Glomerular visceral epithelial cell (primary cell): Measurements from ENCODE around the gene TRMT2A.

Experiments used
- DNase-seq: peaks from one replicate; pipeline ENCODE4 v3.0.0-alpha.2; 2016; ENCODE audit errors: extremely low spot score

The TRMT2A gene

DNA sequence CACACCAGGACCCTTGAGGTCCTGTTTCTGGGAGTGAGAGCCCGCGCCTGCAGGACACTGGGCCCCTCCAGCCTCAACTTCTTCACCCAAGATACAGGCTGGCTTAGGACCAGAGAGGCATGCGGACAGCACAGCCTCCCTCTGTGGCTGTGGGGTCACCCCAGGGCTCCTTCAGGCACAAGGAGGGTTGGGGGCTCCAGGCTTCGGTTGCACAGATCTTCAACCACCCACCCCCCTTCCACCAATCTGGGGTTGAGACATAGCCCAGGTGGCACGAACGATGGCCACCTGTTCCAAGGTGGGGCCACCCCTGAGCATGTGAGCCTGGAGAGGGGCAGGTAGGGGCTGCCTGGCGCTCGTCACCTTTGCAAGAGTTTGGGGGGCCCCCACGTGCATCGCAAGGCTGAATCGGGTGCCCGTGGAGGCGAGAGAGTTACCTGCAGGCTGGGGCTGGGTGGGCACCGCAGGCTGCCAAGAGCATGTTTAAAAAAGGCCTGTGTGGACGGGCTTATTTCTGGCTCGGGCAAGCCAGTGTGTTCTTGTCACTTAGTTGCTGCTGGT is 15.7 kb upstream of the TRMT2A start:
- DNase-seq = no peak

DNA sequence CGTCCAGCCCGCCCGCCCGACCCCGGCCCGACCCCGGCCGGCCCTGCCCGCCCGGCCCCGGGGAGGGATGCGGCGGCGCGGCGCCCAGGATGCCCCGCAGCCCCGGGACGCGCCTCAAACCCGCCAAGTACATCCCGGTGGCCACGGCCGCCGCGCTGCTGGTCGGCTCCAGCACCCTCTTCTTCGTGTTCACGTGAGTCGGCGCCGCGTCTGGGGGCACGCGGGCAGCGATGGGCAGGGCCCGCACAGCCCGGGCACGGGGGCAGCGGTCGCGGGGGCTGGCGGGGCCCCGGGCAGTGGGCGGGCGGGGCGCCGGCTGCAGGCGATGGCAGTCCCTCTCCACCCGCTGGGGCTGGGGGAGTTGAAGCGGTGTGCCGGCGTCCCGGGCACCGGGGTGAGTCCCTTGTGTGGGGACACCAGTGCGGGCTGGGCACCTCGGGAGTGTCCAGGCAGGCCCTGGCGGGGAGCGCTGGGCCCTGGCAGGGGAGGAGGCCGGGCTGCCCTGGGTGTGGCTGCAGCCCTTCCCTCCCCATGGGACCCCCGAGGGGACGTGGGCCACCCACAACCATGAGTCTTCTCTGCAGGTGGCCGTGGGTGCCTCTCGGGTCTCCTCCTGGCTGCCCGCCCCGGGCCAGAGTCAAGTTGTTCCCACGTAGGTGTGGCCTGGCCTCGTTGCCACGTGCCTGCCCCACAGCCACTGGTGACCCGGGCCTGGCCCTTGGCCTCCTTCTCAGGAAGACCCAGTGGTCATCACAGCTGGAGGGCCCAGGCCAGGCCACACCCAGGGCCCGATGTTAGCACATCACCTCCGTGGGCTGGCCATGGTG is 15.0 kb upstream of the TRMT2A start:
- no peak for DNase-seq

DNA sequence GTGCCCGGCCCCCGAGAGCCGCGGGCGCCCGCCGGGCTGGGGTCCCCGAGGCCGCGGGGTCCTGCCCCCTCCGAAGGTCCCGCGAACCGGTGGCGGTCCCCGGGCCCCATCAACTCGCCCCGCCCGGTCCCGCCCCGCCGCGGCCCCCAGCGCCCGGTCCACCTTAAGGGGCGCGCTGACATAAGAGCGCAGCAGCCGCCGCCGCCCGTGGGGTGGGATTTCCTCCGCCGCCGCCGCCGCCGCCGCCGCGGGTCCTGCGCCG is 14.5 kb upstream of the TRMT2A start, which contains the start of gene ZDHHC8:
Gene ZDHHC8 (plus strand): TSS at position 208 of the 262 bp plus-strand sequence. CDS start 144 bp downstream, outside the sequence.
- no peak for DNase-seq

DNA sequence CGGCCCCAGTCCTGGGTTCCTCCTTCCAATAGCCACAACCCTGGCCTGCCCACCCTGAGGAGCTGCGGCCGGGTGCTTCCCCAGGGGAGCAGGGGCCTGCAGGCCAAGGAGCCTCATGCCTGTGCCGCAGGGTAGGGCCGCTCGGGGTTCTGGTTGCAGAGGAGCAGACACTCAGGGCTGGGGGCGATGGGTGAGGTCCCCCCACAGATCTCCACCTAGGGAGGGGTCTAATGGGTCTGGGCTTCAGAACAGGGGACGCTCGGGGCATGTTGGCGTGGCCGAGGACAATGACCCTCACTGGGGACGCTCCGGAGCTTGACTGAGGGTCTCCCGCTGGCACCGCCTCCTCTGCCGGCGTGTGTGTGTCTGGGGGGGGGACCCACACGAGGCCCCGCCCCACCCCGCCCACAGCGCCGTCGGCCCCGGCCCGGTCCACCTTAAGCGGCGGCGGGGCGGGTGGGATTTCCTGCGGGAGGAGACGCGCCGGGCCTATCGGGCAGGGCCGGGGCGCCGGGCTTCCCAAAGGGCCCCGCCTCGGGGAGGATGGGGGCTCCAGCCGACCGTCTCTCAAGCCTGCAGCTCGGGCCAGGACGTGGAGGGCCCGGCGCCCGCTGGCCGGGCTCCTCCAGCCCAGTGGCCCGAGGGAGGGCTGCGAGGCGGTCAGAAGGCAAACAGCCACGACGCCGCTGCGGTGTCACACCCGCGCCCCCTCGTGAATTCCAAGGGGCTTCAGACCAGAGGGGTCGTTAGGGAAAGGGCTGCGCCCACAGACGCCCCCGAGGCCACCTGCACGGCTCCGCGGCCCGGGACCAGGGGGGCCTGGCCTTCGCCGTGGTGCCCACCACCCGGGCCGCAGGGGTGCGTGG is 13.9 kb upstream of the TRMT2A start:
- DNase-seq = peak; percentile 72

DNA sequence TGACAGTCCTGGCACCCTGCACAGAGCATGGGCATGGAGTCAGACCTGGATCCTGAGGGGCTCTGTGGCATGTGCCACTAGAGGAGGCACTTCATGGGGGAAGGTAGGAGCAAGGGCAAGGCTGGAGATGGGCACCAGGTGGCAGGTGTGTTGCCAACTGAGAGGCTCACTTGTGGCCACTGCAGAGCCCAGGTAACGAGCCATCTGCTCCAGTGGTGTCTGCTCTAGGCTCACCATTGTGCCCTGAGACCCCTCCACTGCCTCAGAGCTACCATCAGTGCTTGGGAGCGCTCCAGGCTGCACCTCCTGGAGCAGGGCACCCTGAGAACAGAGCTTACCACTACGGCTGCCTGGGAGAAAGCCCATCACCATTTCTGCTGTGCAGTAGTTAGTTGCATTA is 13.3 kb upstream of the TRMT2A start:
- DNase-seq = no peak

DNA sequence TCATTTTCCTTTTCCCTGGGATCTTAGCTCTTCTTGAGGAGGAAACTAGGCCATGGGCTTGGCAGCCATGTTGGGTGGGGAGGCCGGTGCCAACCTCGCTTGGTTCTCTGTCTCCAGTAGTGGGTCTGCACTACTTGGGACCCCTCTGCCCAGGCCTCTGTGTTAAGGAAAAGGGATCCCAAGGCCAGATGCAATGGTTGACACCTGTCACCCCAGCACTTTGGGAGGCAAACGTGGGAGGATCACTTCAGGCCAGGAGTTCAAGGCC is 12.7 kb upstream of the TRMT2A start:
- DNase-seq = no peak

DNA sequence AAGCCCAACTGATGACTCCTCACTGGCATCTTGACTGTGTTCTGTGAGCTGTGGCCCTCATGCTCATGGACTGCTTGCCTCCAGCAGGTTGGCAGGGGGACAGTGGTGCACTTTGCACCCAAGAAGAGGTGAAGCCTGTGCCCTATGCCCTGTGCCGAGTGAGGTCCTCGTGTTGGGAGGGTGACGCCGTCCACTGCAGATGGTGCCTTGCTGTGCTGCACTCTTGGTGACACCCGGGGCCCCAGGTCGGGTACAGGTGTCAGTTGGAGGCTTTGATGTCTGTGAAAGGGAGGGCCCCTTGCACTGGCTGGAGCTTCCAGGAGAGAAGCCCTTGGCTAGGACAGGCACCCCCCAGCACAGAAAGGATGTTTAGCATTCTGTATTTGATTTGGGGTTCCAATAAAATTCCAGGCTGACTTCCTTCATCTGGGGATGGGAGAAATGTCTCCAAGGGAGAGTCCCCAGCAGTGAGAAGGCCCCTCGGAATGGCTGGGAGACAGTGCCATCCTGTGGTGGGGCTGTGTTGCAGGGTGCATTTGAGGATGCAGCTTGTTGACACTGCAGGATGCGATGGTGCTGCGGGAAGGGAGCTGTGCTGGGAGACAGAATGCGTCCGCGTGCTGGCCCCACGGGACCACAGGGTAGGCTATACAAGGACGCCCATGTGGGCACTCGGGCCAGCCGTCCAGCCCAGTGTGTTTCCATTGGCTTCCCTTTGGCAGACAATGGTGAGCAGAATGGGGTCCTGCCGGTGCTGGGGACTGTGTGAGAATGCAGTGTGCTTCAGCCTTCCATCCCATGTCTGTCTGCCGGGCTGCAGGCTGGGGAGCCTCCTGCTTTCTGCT is 12.1 kb upstream of the TRMT2A start:
- peak; percentile 33 for DNase-seq

DNA sequence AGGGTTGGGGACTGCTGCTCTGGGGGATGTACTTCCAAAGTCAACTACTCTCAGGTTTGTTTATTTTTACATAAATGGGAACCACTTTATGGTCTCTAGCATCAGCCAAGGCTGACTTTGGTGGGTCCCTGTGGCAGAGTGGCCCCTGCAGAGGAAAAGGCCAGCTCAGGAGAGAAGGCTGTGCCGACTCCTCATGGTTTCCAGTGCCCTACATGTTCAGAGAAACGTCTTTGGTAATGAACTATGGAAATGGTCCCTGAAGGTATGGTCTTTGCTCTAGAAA is 11.5 kb upstream of the TRMT2A start:
- no peak for DNase-seq

DNA sequence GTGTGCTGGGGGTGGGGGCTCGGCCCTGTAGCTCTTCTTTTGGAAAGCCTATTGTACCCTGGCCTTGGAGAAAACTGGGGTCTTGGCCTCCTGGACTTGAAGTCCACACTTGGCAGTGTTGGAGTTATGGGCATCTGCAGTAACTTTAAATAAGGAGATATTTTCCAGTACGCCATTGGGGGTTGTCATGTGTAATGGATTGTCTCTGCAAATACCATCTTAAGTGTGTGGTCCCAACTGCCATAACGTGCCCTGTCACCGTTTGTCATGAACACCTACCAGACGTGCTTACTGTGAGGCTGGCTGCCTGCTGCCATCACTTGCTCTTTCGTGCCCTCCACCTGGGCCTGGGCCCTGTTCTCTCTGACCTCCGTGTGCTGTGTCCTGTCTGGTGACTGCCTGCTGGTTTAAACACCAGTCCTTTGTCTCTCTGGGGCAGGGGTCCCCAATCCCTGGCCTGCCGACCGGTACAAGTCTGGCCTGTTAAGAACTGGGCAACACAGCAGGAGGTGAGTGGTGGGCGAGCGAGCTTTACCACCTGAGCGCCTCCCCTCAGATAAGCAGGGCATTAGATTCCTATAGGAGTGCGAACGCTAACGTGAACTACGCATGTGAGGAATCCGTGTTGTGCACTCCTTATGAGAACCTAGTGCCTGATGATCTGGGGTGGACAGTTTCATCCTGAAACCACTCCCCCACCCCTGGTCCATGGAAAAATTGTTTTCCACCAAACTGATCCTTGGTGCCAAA is 11.0 kb upstream of the TRMT2A start:
- DNase-seq = no peak

DNA sequence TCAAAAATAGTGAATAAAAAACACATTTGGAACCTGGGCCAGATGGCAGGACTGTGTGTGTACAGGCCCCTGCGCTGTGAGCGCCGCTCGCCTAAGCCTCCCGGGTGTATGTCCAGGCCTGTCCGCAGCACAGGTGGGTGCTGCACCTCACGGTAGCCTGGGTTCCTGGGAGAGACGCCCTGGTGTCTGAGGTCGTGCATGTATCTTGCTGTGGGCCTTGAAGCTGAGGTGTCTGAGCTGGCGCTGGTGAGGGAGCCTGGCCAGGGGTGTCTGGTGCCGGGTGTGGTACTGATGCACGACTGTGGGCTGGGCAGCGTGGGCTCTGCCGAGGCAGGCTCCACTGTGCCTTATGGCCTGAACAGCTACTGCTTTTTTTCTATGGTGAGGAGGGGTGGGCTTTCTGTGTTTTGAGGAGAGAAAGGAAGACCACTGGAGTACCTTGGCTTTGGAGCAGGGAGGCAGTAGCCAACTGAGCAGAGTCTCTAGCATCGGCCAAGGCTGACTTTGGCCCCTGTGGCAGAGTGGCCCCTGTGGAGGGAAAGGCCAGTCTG is 10.4 kb upstream of the TRMT2A start:
- no peak for DNase-seq

DNA sequence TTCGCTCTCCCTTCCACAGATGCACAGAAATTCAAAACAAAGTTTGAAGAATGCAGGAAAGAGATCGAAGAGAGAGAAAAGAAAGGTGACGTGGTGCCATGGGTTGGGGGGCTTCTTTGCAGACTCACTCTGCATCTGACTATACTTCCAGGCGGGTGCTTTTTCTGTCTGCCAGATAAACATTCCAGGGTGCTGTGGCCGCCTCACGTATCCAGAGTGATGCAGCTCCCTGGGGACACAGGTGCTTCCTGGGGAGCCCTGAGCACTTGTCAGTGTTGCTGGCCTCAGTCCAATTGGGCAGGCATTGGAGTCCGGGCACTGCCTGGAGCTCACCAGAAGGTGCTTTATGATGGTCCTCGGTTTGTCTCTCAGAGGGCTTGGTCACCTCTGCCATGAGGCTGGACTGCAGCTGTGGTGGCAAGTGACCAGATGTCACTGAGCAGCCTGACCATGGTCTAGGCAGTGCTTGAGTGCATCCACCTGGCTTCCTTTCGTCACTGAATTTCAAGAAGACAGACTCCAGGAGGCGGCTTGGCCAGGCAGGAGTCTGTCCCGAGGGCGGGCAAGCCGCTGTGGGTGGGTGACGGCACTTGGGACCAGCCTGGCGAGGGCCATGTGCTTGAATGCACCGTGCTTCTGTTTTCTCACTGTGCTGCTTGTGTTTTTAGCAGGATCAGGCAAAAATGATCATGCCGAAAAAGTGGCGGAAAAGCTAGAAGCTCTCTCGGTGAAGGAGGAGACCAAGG is 9.4 kb upstream of the TRMT2A start:
- DNase-seq = no peak

DNA sequence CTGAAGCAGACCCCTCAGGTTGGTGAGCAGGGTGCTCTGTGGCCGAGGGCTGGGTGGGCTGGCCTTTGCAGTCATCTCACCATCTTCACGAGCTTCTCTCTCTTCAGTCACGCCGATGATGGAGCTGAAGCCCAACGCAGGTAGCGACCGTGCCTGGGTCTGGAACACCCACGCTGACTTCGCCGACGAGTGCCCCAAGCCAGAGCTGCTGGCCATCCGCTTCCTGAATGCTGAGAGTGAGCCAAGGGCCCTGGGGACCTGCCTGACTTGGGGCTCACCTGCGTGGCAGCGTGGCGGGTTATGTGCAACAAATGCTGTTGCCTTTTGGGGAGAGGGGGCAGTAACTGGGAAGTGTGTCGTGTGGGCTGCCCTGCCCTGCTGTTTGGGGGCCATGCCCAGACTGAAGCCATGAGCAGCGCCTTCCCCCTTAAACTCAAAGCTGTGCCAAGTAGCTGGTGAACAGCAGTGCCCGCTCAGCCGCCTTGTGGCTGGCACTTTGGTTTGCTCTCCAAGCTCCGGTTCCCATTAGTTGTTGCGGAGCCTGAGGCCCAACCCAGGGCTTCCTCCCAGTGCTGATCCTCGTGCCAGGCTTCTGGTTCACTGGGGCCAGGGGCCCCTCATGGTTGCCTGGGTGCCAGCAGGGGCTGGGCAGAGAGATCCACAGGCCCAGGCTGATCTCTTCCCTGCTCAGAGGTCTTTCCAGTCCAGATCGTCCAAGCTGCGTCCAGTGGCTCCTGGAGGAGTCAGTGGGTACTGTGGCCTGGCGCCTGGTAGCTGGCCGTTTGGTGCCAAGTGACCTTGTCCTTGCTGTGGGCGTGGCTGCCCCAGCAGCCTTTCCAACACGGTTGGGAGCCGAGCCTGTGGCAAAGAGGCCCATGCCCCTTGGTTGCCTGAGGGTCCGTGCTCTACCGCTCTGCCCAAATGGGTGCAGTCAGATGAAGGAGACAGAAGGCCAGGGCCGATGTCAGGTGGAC is 8.5 kb upstream of the TRMT2A start:
- no peak for DNase-seq

DNA sequence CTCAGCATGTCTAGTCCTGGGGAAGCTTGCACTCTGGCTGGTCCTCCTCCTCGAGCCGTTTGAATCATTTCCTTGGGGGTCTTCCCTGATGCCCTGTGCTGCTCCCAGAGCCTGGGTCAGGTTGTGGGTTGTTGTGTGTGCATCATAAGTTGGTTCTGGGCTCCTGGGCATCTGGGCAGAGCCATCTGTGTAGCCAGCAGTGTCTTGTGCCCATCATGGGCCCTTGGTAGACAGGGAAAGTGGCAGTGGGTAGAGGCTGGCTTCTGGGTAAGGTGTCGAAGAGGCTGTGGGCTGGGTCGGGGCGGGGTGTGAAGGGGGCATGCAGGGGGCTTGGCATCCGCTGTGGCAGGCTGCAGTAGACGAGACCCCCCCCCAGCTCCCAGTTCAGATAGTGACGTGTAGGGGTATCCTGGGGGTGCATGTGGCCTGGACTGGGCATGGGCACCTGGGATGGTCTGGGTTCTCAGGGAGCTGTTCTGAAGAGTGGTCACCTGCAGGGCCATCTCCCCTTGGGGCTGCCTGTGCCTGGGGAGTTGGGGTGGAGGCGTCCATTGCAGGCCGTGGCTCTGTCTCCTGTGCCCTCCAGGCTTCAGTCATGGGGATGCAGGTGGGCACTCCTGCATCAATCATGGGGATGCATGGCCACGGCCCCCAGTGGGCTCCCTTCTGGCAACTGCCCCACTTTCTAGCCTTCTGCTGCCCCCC is 7.2 kb upstream of the TRMT2A start:
- no peak for DNase-seq

DNA sequence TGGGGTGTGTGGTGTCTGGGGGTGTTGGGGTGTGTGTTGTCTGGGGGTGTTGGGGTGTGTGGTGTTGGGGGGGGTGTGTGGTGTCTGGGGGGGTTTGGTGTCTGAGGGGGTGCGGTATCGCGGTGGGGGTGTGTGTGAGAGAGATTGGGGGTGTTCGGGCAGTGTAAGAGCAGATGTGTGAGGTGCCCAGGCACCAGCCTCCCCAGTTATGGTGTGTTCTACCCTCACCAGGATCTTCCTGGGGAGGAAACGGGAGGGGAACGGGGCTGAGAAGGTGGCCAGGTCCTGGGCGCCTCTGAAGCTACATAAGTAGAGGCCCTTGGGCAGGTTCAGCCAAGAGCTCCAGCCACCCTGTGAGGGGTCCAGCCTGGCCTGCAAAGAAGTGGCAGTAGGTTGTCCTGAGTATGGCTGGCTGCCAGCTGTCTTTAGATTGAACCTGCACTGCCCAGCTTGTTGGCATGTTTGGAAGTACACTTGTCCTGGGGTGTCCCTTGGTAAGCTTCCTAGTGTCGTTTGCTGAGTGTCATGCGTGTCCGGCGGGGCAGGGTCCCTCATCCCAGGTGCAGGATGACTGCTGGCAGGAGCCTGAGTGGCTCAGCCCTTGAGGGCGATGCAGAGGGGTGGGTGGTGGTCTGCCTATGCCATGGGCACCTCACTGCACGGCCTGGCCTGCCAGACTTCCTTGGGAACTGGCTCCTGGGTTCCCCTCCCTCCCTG is 6.5 kb upstream of the TRMT2A start:
- no peak for DNase-seq

DNA sequence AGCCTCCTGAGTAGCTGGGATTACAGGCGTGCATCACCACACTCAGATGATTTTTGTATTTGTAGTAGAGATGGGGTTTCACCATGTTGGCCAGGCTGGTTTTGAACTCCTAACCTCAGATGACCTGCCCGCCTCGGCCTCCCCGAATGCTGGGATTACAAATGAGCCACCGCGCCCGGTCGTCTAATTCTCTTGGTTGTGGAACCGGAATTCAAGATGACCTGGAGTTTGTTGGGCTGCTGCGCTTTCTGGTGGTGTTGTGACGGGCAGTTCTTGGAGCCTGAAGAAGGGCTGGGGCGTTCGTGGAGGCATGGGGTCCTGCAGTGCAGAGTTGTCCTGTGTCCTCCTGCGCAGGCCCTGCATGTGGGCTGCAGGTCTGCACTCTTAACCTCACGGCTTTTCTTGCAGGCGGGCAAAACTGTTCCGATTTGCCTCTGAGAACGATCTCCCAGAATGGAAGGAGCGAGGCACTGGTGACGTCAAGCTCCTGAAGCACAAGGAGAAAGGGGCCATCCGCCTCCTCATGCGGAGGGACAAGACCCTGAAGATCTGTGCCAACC is 4.9 kb upstream of the TRMT2A start:
- DNase-seq = no peak

DNA sequence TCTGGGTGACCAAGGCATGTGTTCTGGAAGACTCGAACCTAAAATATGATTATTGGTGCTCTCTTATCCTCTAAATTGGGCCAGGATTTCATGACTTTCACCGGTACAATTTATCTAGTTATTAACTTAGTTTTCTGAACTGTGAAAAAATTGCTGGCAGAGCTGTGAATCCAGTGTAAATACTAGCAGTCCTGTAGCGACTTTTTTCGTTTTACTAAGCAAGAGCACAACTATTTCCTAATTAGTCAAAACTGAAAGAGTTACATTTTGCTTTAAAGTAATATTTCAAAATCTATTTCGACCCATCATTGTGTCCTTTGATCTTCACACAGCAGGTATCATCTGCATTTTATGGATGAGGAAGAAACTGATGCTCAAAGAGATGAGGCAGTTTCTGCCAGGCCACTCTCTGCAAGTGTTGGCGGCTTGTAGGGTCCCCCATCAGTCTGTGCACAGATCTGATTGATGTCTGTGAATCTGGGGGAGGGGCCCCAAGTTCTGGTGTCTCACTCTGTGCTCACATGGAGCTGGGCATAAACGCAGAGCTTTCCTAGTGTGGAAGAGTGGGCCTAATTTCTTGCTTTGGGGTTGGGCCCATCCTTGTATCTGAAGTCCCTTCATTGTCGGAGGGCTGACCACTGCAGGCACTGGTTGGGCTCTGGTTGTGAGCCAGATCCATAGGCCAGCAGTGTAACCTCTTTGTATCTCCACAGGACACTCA is 1.4 kb upstream of the TRMT2A start:
- DNase-seq = no peak

DNA sequence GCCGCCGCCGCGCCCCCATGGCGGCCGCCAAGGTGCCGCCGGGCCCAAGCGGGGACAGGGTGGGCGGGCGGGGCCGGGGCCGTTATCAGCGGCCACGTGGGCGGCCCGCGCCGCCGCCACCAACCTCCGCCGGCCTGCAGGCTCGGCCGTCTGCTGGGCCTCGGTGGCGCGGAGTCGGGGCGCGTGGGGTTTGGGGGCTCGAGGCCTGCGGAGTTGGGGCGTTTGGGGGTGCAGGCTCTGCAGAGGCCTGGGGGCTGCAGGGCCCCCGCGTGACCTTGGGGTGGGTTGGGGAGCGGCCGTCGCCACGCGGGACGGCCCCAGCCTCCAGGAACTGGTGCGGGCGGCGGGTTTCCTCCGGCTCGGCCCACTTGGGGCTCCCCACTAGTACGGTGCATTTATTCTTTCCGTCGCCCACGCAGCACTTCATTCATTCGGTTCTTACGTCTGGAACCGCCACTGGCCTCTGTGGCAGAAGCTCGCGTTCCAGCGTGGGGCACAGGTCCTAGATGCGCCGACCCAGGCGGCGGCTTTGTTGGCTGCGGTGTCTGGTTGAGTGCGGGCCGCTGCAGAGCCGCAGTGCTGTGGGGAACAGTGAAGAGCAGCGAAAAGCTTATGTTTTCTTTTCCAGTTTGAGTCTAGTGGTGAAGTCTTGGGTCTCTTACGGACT is 740 bp upstream of the TRMT2A start:
- no peak for DNase-seq
